GM23248 (cell line): ENCODE data around the gene ZNF75A. TPM values are rescaled to one million over a fixed set of nuclear protein-coding genes. Genes with fewer than 3 reads are reported as not detected.

Experiments used
- DNase-seq: peaks from one replicate; pipeline ENCODE4 v3.0.0-alpha.2; 2015
- H2AFZ ChIP-seq: fragments of 200-600 bp; sonication (generic); 2 replicates; pipeline ENCODE4 v1.6.1; 2016; ENCODE audit warnings: antibody characterized with exemption
- H3F3A ChIP-seq: fragments of 200-600 bp; sonication (generic); 2 replicates; pipeline ENCODE4 v1.6.1; 2016; ENCODE audit warnings: mild to moderate bottlenecking, antibody characterized with exemption, mixed run types; ENCODE audit not compliant: insufficient read depth
- H3K27ac ChIP-seq: fragments of 200-600 bp; sonication (generic); 2 replicates; pipeline ENCODE4 v1.5.1; 2016; ENCODE audit warnings: mild to moderate bottlenecking
- H3K27me3 ChIP-seq: fragments of 200-600 bp; sonication (generic); replicated peaks from 2 replicates; pipeline ENCODE4 v1.6.1; 2016; ENCODE audit warnings: mild to moderate bottlenecking; ENCODE audit not compliant: insufficient read depth
- H3K36me3 ChIP-seq: fragments of 200-600 bp; sonication (generic); 2 replicates; pipeline ENCODE4 v1.6.1; 2016; ENCODE audit warnings: low read depth, mild to moderate bottlenecking
- H3K4me1 ChIP-seq: fragments of 200-600 bp; sonication (generic); 2 replicates; pipeline ENCODE4 v1.6.1; 2016; ENCODE audit warnings: mild to moderate bottlenecking; ENCODE audit not compliant: insufficient read depth
- H3K4me2 ChIP-seq: fragments of 200-600 bp; sonication (generic); one replicate; pipeline ENCODE4 v1.6.1; 2016; ENCODE audit warnings: mild to moderate bottlenecking; ENCODE audit not compliant: unreplicated experiment
- H3K4me3 ChIP-seq: fragments of 200-600 bp; sonication (generic); 2 replicates; pipeline ENCODE4 v1.5.1; 2016; ENCODE audit warnings: mild to moderate bottlenecking
- H3K79me2 ChIP-seq: fragments of 200-600 bp; sonication (generic); 2 replicates; pipeline ENCODE4 v1.6.1; 2016; ENCODE audit warnings: mild to moderate bottlenecking; ENCODE audit not compliant: insufficient read depth
- H3K9ac ChIP-seq: fragments of 200-600 bp; sonication (generic); 2 replicates; pipeline ENCODE4 v1.6.1; 2016; ENCODE audit warnings: mild to moderate bottlenecking
- H3K9me2 ChIP-seq: fragments of 200-600 bp; sonication (generic); 2 replicates; pipeline ENCODE4 v1.6.1; 2016; ENCODE audit warnings: mixed run types, mild to moderate bottlenecking, moderate library complexity; ENCODE audit not compliant: insufficient read depth
- H3K9me3 ChIP-seq: fragments of 200-600 bp; sonication (generic); one replicate; pipeline ENCODE4 v1.6.1; 2017; ENCODE audit warnings: low read depth
- H4K20me1 ChIP-seq: fragments of 200-600 bp; sonication (generic); 2 replicates; pipeline ENCODE4 v1.6.0; 2016; ENCODE audit not compliant: insufficient read depth
- EZH2 ChIP-seq: fragments of 200-600 bp; sonication (generic); IDR thresholded peaks from 2 replicates; pipeline ENCODE4 v1.6.1; 2018; ENCODE audit warnings: antibody characterized with exemption, mild to moderate bottlenecking; ENCODE audit not compliant: insufficient read depth, poor library complexity, severe bottlenecking
- EZH2phosphoT487 ChIP-seq: fragments of 200-600 bp; sonication (generic); IDR thresholded peaks from 2 replicates; pipeline ENCODE4 v1.6.1; 2018; ENCODE audit warnings: antibody characterized with exemption, moderate library complexity, mild to moderate bottlenecking, low read depth; ENCODE audit not compliant: insufficient read depth
- WGBS, 2 experiments: methylation state at CpG; one replicate each; pipeline ENCODE4 v1.1.6; 2015 to 2017; ENCODE audit warnings: low lambda C conversion rate in 2 of 2, low coverage in 1 of 2; ENCODE audit errors: missing lambda C conversion rate in 2 of 2; 5-methylcytosine and 5-hydroxymethylcytosine counted together
- in situ Hi-C: fragments of 300-500 bp; cut with MboI; formaldehyde crosslinking; loops from 2 replicates; pipeline ENCODE4 v1.15.0; 2020
- polyA plus RNA-seq: library from polyadenylated mRNA; unstranded; fragments of >200 nt; fragmentation: Nextera tagmentation; extraction: Ambion mirVana; gene quantifications from 2 replicates; pipeline ENCODE4 v1.2.1, GENCODE V29; 2016
- total RNA-seq: library from RNA; depleted of rRNA; stranded (reverse); fragments of >200 nt; shearing (Covaris generic); gene quantifications from 2 replicates; pipeline ENCODE4 v1.2.3, GENCODE V29; 2014

ZNF75A gene
- total and polyA plus RNA-seq, 2 experiments from 2014 or later, result 16.7 to 17.2 TPM

DNA sequence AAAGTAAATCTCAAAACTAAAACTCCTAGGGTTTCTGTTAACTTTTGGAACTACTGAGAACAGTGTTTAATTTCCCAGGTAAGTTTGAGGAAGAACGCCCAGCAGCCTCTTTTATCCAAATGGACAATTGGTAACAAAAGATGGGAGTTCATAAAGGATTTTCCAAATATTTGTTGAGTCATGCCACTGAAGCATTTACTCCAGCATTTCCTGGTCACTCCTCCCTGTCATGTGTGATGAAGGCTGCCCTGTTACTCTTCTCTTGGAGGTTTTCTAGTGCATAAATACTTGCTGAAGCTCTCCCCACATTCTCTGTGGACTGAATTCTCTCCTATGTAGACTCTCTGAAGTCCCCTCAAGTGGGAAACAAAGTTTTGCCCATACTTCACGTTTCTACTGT lies 16.5 kb downstream of the ZNF75A start:
- TF ChIP-seq EZH2phosphoT487, result no peak
- TF ChIP-seq EZH2, result no peak
- no peaks in the 10 kb centered on the region for H3K4me1 ChIP-seq
- H3K79me2 ChIP-seq, result no peaks in the 10 kb centered on the region
- in situ Hi-C loops, result no loop called here
- H3K4me2 ChIP-seq, result no peak overlapping the region
- no peak overlapping the region for H3K4me3 ChIP-seq
- peaks cover 22% of the 10 kb centered on the region for H3K9me3 ChIP-seq
- no peaks in the 10 kb centered on the region for H3K9me2 ChIP-seq
- 0 out of 2 replicates have a peak, but pooled peaks cover 7% of the 10 kb centered on the region for H3F3A ChIP-seq
- H3K27me3 ChIP-seq, result no peaks in the 10 kb centered on the region
- 67 to 81% methylated on average over 2 of the region's 2 CpGs for WGBS, 2 experiments
- no peak overlapping the region for H3K27ac ChIP-seq
- H3K36me3 ChIP-seq, result peaks cover 25% of the 10 kb centered on the region
- no peak for DNase-seq
- H4K20me1 ChIP-seq, result no peaks in the 10 kb centered on the region
- H2AFZ ChIP-seq, result no peak overlapping the region
- H3K9ac ChIP-seq, result no peak overlapping the region

DNA sequence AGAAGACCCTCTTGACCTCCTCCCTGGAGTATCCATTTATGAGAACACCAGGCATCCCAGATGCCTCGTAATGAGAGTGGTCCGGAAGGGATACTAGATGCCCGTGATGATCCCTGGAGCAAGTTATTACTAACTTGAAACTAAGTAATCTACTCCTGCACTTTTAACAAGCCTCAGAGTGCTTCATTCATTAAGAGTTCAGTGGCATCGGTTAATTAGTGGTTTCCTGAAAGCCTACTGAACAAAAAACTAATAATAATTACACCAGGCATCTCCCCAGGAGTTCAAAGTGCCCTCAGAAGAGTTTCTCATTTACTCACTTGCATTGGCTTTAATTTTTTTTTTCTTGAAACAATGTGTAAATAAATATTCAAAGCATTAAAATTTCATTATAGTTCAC lies 22.2 kb downstream of the ZNF75A start:
- Histone ChIP-seq H3F3A (no peaks in the 10 kb centered on the region), H3K27ac (no peak overlapping the region), H3K4me1 (no peaks in the 10 kb centered on the region), H3K4me3 (no peak overlapping the region), H2AFZ (no peak overlapping the region), H3K27me3 (no peaks in the 10 kb centered on the region), H3K9me3 (no peaks in the 10 kb centered on the region), H3K9ac (no peak overlapping the region), H4K20me1 (no peaks in the 10 kb centered on the region), H3K4me2 (no peak overlapping the region), H3K36me3 (no peaks in the 10 kb centered on the region), H3K9me2 (no peaks in the 10 kb centered on the region), H3K79me2 (no peaks in the 10 kb centered on the region)
- in situ Hi-C loops, result no loop called here
- no peak for DNase-seq
- TF ChIP-seq EZH2phosphoT487 (no peak), EZH2 (no peak)
- 38 to 47% methylated on average over 4 of the region's 4 CpGs for WGBS, 2 experiments

DNA sequence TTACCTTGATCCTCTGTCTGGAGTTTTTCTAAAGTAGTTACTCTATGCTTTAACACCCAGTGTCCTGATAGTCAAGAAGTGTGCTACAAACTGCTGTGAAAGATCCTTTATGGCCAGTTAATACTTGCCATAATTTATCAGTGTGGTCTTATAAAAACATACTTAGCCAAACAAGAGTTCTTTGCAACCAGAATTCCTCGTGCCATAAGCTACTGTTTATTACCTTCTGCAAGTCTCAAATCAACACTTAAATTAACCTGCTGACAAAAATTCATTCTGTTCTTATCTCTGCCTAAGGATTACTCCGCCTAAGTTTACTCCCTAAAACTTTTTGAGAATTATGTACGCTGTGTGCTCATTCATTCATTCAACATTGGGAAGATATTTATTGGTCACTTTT lies 22.8 kb downstream of the ZNF75A start:
- no peaks in the 10 kb centered on the region for H3K9me2 ChIP-seq
- 24 to 28% methylated on average over 3 of the region's 3 CpGs for WGBS, 2 experiments
- H2AFZ ChIP-seq, result no peak overlapping the region
- TF ChIP-seq EZH2 (no peak), EZH2phosphoT487 (no peak)
- H3K27ac ChIP-seq, result no peak overlapping the region
- H3K4me2 ChIP-seq, result no peak overlapping the region
- no peaks in the 10 kb centered on the region for H3K4me1 ChIP-seq
- in situ Hi-C loops, result no loop called here
- no peak overlapping the region for H3K4me3 ChIP-seq
- H4K20me1 ChIP-seq, result no peaks in the 10 kb centered on the region
- no peak overlapping the region for H3K9ac ChIP-seq
- H3K79me2 ChIP-seq, result no peaks in the 10 kb centered on the region
- H3F3A ChIP-seq, result no peaks in the 10 kb centered on the region
- no peaks in the 10 kb centered on the region for H3K27me3 ChIP-seq
- no peaks in the 10 kb centered on the region for H3K36me3 ChIP-seq
- DNase-seq, result no peak
- H3K9me3 ChIP-seq, result no peaks in the 10 kb centered on the region

DNA sequence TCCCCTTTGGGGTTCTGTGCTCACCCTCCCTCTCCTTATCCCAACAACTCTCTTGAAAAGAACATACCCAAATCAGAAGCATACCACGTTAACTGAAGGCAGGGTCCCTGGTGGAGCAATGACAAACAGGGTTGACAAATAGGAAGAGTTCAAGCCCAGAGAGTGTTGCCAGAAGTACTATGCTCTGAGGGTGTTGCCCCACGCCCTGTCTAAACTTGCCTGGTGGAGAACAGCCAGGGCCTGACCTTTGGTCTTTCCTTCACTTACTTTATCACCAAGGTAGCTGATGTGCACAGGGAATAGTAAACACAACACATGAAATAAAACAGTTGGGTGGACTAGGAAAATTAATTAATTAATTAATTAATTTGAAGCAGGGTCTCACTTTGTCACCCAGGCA lies 23.3 kb downstream of the ZNF75A start:
- no peak overlapping the region for H3K4me3 ChIP-seq
- H4K20me1 ChIP-seq, result no peaks in the 10 kb centered on the region
- H3K9me3 ChIP-seq, result no peaks in the 10 kb centered on the region
- H3K27me3 ChIP-seq, result no peaks in the 10 kb centered on the region
- H3K9me2 ChIP-seq, result no peaks in the 10 kb centered on the region
- no peaks in the 10 kb centered on the region for H3F3A ChIP-seq
- H3K4me2 ChIP-seq, result no peak overlapping the region
- H3K9ac ChIP-seq, result no peak overlapping the region
- no peaks in the 10 kb centered on the region for H3K36me3 ChIP-seq
- in situ Hi-C loops, result no loop called here
- no peak overlapping the region for H3K27ac ChIP-seq
- no peak overlapping the region for H2AFZ ChIP-seq
- no peaks in the 10 kb centered on the region for H3K4me1 ChIP-seq
- DNase-seq, result no peak
- 19 to 24% methylated on average over 2 of the region's 2 CpGs for WGBS, 2 experiments
- no peak for TF ChIP-seq EZH2phosphoT487
- no peak for TF ChIP-seq EZH2
- H3K79me2 ChIP-seq, result no peaks in the 10 kb centered on the region

DNA sequence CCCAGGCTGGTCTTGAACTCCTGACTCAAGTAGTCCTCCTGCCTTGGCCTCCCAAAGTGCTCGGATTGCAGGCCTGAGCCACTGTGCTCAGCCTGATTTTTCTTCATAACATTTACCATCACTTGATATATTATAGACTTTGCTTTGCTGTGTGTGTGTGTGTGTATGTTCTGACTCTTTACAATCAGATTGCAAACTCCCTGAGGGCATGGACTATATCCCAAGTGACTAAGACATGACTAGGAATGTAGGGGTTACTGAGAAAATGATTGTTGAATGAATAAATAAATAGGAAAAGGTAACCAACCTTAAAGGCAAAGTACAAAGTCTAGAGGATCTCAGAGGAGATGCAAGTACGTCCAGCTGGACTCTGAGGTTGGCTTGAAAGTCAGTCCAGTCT lies 40.7 kb downstream of the ZNF75A start:
- no peak for DNase-seq
- Histone ChIP-seq H3K36me3 (no peaks in the 10 kb centered on the region), H3K9ac (no peak overlapping the region), H4K20me1 (no peaks in the 10 kb centered on the region), H3K27ac (no peak overlapping the region), H3K9me2 (no peaks in the 10 kb centered on the region), H3K4me2 (no peak overlapping the region), H3K9me3 (no peaks in the 10 kb centered on the region), H3K4me3 (no peak overlapping the region), H3F3A (no peaks in the 10 kb centered on the region), H3K4me1 (no peaks in the 10 kb centered on the region), H3K27me3 (no peaks in the 10 kb centered on the region), H2AFZ (no peak overlapping the region), H3K79me2 (no peaks in the 10 kb centered on the region)
- in situ Hi-C loops, result no loop called here
- WGBS, 2 experiments, result 16 to 23% methylated on average over 2 of the region's 2 CpGs
- TF ChIP-seq EZH2, result no peak
- no peak for TF ChIP-seq EZH2phosphoT487
